Prostate gland (tissue), 2 donors: ENCODE results near the gene P4HA3. TPM values are rescaled to one million over a fixed set of nuclear protein-coding genes. Genes with fewer than 3 reads are reported as not detected.

ENCODE experiments used
- DNase-seq: peaks from one replicate; pipeline ENCODE4 v3.0.0-alpha.2; 2019; ENCODE audit warnings: low spot score
- H3K27ac ChIP-seq, 2 donors: fragments of 200-600 bp; sonication (generic); 2 replicates each; pipeline ENCODE4 v1.5.1; 2017 to 2019
- H3K27me3 ChIP-seq: fragments of 200-600 bp; sonication (generic); replicated peaks from 2 replicates; pipeline ENCODE4 v1.5.1; 2019; ENCODE audit not compliant: insufficient read depth
- H3K36me3 ChIP-seq, 2 donors: fragments of 200-600 bp; sonication (generic); 1 replicate in 1 of 2; 2 replicates in 1 of 2; pipeline versions ENCODE4 v1.5.1 to v1.8.1; 2017 to 2019
- H3K4me1 ChIP-seq: fragments of 200-600 bp; sonication (generic); replicated peaks from 2 replicates; pipeline ENCODE4 v1.5.1; 2019
- H3K4me3 ChIP-seq, 2 donors: fragments of 200-600 bp; sonication (generic); 2 replicates each; pipeline ENCODE4 v1.5.1; 2017 to 2019
- H3K9me3 ChIP-seq: fragments of 200-600 bp; sonication (generic); 2 replicates; pipeline ENCODE4 v1.5.1; 2017
- POLR2A ChIP-seq: fragments of 450-650 bp; IDR thresholded peaks from one replicate; pipeline ENCODE4 v1.6.1; 2016; ENCODE audit warnings: antibody characterized with exemption, mild to moderate bottlenecking
- POLR2AphosphoS5 ChIP-seq: sonication (generic); formaldehyde crosslinking; IDR thresholded peaks from one replicate; pipeline ENCODE4 v1.6.1; 2017; ENCODE audit warnings: antibody characterized with exemption
- WGBS: methylation state at CpG from one replicate; pipeline ENCODE4 v1.1.5; 2018; 5-methylcytosine and 5-hydroxymethylcytosine counted together
- intact Hi-C: fragments of 100-400 bp; cut with DNase I; formaldehyde crosslinking; loops from one replicate; pipeline ENCODE4 v1.14.2; 2022
- total RNA-seq, 2 donors: library from RNA; depleted of rRNA; stranded (reverse); fragments of >200 nt; gene quantifications; one replicate each; pipeline ENCODE4 v1.1.0, GENCODE V29; 2016
- TF ChIP-seq, protein P1 (sequence below), 4 experiments: fragments of 200-600 bp in 2 of 4; fragments of 450-650 bp in 2 of 4; sonication (generic) in 2 of 4; IDR thresholded peaks; 1 replicate in 3 of 4; 2 replicates in 1 of 4; pipeline ENCODE4 v1.5.1; 2016 to 2019; ENCODE audit warnings: antibody characterized with exemption in 4 of 4, mild to moderate bottlenecking in 2 of 4, moderate library complexity in 2 of 4

P4HA3 gene
- total RNA-seq, 2 donors from 2014 or later: 0.80 to 1.9 TPM

GRCh38 chr11:74253361-74253760, 58.1 kb downstream of the P4HA3 start:
- intact Hi-C loops: loop anchor here (10.0 kb wide), 1 partner anchor 311 kb away; no protein-coding TSS in a partner anchor
- no peak for DNase-seq
- 83% methylated on average over 8 of the region's 8 CpGs for WGBS
- Histone ChIP-seq H3K4me1 (peaks cover 8% of the 10 kb centered on the region), H3K4me3 (no peak overlapping the region), H3K9me3 (no peaks in the 10 kb centered on the region), H3K27ac (no peak overlapping the region), H3K36me3 (peaks cover 0 to 3% of the 10 kb centered on the region in 2 donors), H3K27me3 (no peaks in the 10 kb centered on the region)
- TF ChIP-seq, protein P1, sequence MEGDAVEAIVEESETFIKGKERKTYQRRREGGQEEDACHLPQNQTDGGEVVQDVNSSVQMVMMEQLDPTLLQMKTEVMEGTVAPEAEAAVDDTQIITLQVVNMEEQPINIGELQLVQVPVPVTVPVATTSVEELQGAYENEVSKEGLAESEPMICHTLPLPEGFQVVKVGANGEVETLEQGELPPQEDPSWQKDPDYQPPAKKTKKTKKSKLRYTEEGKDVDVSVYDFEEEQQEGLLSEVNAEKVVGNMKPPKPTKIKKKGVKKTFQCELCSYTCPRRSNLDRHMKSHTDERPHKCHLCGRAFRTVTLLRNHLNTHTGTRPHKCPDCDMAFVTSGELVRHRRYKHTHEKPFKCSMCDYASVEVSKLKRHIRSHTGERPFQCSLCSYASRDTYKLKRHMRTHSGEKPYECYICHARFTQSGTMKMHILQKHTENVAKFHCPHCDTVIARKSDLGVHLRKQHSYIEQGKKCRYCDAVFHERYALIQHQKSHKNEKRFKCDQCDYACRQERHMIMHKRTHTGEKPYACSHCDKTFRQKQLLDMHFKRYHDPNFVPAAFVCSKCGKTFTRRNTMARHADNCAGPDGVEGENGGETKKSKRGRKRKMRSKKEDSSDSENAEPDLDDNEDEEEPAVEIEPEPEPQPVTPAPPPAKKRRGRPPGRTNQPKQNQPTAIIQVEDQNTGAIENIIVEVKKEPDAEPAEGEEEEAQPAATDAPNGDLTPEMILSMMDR (IDR thresholded peaks at IDR 0.05): no peak
- TF ChIP-seq POLR2AphosphoS5 (no peak), POLR2A (no peak)

DNA sequence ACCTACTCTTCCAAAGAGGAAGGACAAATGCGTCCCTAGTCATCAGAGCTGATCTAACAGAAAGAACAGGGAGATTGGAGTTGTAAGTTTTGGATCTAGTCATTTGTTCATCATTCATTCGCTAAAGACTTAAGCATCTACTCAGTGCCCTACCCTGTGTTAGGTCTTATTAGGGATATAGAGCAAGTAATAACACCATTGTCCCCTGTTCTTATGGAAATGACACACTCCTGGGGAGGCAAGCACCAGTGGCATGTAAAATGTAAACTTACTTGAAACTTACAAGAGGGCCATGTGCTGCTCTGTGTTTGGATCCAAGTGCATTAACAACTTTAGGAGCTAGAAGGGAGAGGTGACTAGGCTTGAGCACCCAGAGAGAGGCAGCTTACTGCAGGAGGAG, 61.9 kb downstream of the P4HA3 start:
- WGBS: 94% methylated on average over 2 of the region's 2 CpGs
- Histone ChIP-seq H3K36me3 (peaks cover 0 to 3% of the 10 kb centered on the region in 2 donors), H3K9me3 (no peaks in the 10 kb centered on the region), H3K4me3 (no peak overlapping the region), H3K27ac (no peak overlapping the region), H3K27me3 (no peaks in the 10 kb centered on the region), H3K4me1 (no peaks in the 10 kb centered on the region)
- intact Hi-C loops: loop anchor here (10.0 kb wide), 1 partner anchor 285 kb away; no protein-coding TSS in a partner anchor
- no peak for DNase-seq
- TF ChIP-seq POLR2AphosphoS5: no peak
- TF ChIP-seq, protein P1 (IDR thresholded peaks at IDR 0.05): no peak
- TF ChIP-seq POLR2A: no peak

DNA sequence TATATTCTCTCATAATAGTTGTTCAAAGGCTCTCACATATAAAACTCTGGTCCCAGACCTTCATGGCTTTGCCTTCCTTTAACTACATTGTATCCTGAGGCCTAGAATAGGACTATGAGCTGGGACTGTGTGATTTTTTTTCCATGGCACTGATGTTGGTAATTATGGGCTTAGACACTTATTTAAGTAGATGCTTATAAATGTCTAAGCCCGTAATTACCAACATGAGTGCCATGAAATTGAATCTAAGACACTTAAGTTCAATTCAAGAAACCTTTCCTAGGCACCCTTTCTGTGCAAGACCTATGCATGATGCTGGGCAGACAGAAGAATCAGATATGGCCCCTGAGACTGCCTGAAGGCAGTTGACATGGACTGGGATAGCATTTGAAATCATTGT, 63.0 kb downstream of the P4HA3 start:
- Histone ChIP-seq H3K36me3 (peaks cover 0 to 3% of the 10 kb centered on the region in 2 donors), H3K27me3 (no peaks in the 10 kb centered on the region), H3K27ac (no peak overlapping the region), H3K4me1 (no peaks in the 10 kb centered on the region), H3K9me3 (no peaks in the 10 kb centered on the region), H3K4me3 (no peak overlapping the region)
- no peak for DNase-seq
- 84% methylated on average over 1 of the region's 1 CpG for WGBS
- no peak for TF ChIP-seq POLR2AphosphoS5
- TF ChIP-seq POLR2A: no peak
- TF ChIP-seq, protein P1 (IDR thresholded peaks at IDR 0.05): no peak
- intact Hi-C loops: loop anchor here (10.0 kb wide), 1 partner anchor 284 kb away; no protein-coding TSS in a partner anchor

DNA sequence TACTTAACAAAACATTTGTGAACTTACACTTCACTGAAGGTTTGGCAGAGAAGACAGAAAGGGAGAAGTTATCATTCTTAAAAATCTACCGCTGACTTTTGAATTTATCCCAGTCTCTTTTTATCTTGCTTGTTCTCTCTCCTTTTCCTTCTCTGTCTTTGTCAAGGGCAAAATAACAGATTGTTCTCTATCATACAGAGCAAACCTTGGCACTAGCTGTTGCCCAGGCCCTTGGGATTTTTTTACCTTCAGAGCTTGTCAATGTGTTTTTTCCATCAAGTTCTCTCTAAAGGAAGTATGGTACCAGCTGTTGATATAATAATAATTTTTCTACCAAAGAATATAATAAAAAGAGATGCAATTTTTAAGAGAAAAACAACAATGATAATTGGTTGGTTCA, 73.2 kb downstream of the P4HA3 start:
- Histone ChIP-seq H3K4me1 (no peaks in the 10 kb centered on the region), H3K36me3 (no peaks in the 10 kb centered on the region), H3K4me3 (no peak overlapping the region), H3K27ac (no peak overlapping the region), H3K27me3 (no peaks in the 10 kb centered on the region), H3K9me3 (no peaks in the 10 kb centered on the region)
- DNase-seq: no peak
- TF ChIP-seq POLR2AphosphoS5 (no peak), POLR2A (no peak)
- TF ChIP-seq, protein P1 (IDR thresholded peaks at IDR 0.05): no peak
- 28% methylated on average over 1 of the region's 1 CpG for WGBS
- intact Hi-C loops: no loop called here

DNA sequence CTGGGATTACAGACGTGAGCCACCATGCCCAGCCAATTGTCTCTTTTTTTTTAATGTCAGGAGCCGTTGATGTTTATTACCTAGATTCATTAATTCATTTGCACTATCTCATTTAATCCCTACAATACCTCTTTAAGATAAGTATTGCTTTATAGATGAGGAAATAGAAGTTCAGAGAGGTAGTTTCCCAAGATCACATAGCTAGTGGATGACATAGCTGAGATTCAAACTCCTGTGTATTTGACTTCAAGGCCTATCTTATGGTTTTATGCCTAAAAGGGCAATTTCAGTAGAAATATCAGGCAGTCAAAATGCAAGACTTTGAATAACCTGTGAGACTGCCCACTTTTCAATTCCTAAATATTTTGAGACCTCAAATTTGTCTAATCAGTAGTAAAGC, 73.9 kb downstream of the P4HA3 start:
- no peak overlapping the region for H3K4me3 ChIP-seq
- WGBS: 86% methylated on average over 2 of the region's 2 CpGs
- no peak for TF ChIP-seq POLR2AphosphoS5
- TF ChIP-seq, protein P1 (IDR thresholded peaks at IDR 0.05): no peak
- TF ChIP-seq POLR2A: no peak
- no peaks in the 10 kb centered on the region for H3K9me3 ChIP-seq
- H3K4me1 ChIP-seq: no peaks in the 10 kb centered on the region
- intact Hi-C loops: no loop called here
- no peak for DNase-seq
- no peaks in the 10 kb centered on the region for H3K27me3 ChIP-seq
- no peak overlapping the region for H3K27ac ChIP-seq
- H3K36me3 ChIP-seq: no peaks in the 10 kb centered on the region
